ENCODE measurements around the gene BABAM2.

- TF ChIP-seq POLR2AphosphoS5 (IDR thresholded peaks at IDR 0.05; ENCODE audit: low read depth) (no peak), CTCF (conservative IDR thresholded peaks at IDR 0.05; ENCODE audit: low read depth in 2 of 2) (no peak), REST (IDR thresholded peaks at IDR 0.05; ENCODE audit: unreplicated experiment) (no peak), ETS1 (IDR thresholded peaks at IDR 0.05) (no peak), STAT1 (IDR thresholded peaks at IDR 0.05; ENCODE audit: unreplicated experiment) (no peak), EZH2 (IDR thresholded peaks at IDR 0.05; ENCODE audit: low read depth, unreplicated experiment) (no peak), CREB1 (CRISPR knock-in tag; IDR thresholded peaks at IDR 0.05; ENCODE audit: low read depth) (no peak)
Observed at GRCh38 chr2:27931361-27931950, 40.9 kb downstream of the BABAM2 start.
